ENCODE data around the gene KLHL21. TPM values are rescaled to one million over a fixed set of nuclear protein-coding genes. Genes with fewer than 3 reads are reported as not detected.
"Not testable (repeated sequence)": the region's sequence is repeated elsewhere in the genome, so short reads cannot be mapped to it uniquely, and the experiment has no call there.

The KLHL21 gene
- total RNA-seq, 2 experiments from 2014 or later: 18.1 to 19.4 TPM

- Mint-ChIP-seq H3K27me3 (no peaks in the 10 kb centered on the region), H3K27ac (peak overlapping the region; percentile 97), H3K9me3 (no peaks in the 10 kb centered on the region), H3K4me3 (peak overlapping the region; percentile 75), H3K4me1 (ENCODE audit: low read depth) (peaks cover 15% of the 10 kb centered on the region), H3K36me3 (peaks cover 20% of the 10 kb centered on the region)
- ChIA-PET CTCF (interaction anchor here (0.7 to 1.6 kb wide), 7 partner anchors 8 to 466 kb away, joined by 3 to 6 read pairs (median 3); partner anchors contain the start of genes NOL9, TAS1R1 and THAP3), POLR2A (interaction anchor here (0.7 to 3.8 kb wide), 10 partner anchors 8 to 181 kb away, joined by 3 to 26 read pairs (median 4); partner anchors contain the start of genes CAMTA1, DNAJC11, NOL9 and PHF13)
- peak; percentile 50 for DNase-seq
- intact Hi-C loops (cut with micrococcal nuclease): loop anchor here (1.0 to 5.0 kb wide), 6 partner anchors 9 to 612 kb away; partner anchors contain the start of genes DNAJC11, NPHP4 and PHF13
Measured at GRCh38 chr1:6603915-6604558, 1.4 kb upstream of the KLHL21 start.

- Mint-ChIP-seq H3K36me3 (peaks cover 25% of the 10 kb centered on the region), H3K27ac (peak overlapping the region; percentile 97), H3K27me3 (no peaks in the 10 kb centered on the region), H3K4me3 (peak overlapping the region; percentile 75), H3K9me3 (no peaks in the 10 kb centered on the region), H3K4me1 (ENCODE audit: low read depth) (peaks cover 20% of the 10 kb centered on the region)
- intact Hi-C loops (cut with micrococcal nuclease): loop anchor here (1.0 to 5.0 kb wide), 6 partner anchors 10 to 611 kb away; partner anchors contain the start of genes DNAJC11, NPHP4 and PHF13
- POLR2A ChIA-PET: interaction anchor here (0.7 to 3.8 kb wide), 10 partner anchors 9 to 182 kb away, joined by 3 to 26 read pairs (median 6); partner anchors contain the start of genes CAMTA1, DNAJC11, NOL9 and PHF13
- CTCF ChIA-PET: interaction anchor here (0.9 to 1.7 kb wide), 4 partner anchors 9 to 467 kb away, joined by 3 to 4 read pairs (median 3); partner anchors contain the start of gene PHF13
- peak; percentile 71 for DNase-seq
Measured at GRCh38 chr1:6603238-6603914, 707 bp upstream of the KLHL21 start.

GRCh38 chr1:6601923-6602668 lies 573 bp downstream of the KLHL21 start:
- Mint-ChIP-seq H3K4me1 (ENCODE audit: low read depth) (peaks cover 26% of the 10 kb centered on the region), H3K4me3 (peak overlapping the region; percentile 91), H3K9me3 (no peaks in the 10 kb centered on the region), H3K27me3 (no peaks in the 10 kb centered on the region), H3K27ac (peak overlapping the region; percentile 95), H3K36me3 (peaks cover 31% of the 10 kb centered on the region)
- peak; percentile 43 for DNase-seq
- intact Hi-C loops (cut with micrococcal nuclease): loop anchor here (1.0 to 5.0 kb wide), 9 partner anchors 23 to 610 kb away; partner anchors contain the start of genes CAMTA1, DNAJC11, NOL9 and NPHP4
- CTCF ChIA-PET: interaction anchor here (0.6 to 3.1 kb wide), 8 partner anchors 10 to 376 kb away, joined by 3 to 20 read pairs (median 4); partner anchors contain the start of genes NOL9, PHF13 and TAS1R1
- POLR2A ChIA-PET: interaction anchor here (0.6 to 3.8 kb wide), 12 partner anchors 10 to 436 kb away, joined by 3 to 26 read pairs (median 6); partner anchors contain the start of genes DNAJC11, NOL9, PHF13 and THAP3

- ChIA-PET CTCF (interaction anchor here (0.6 to 3.1 kb wide), 10 partner anchors 8 to 115 kb away, joined by 3 to 20 read pairs (median 3); partner anchors contain the start of genes NOL9, PHF13 and TAS1R1), POLR2A (interaction anchor here (0.6 to 3.8 kb wide), 12 partner anchors 11 to 183 kb away, joined by 3 to 26 read pairs (median 4); partner anchors contain the start of genes NOL9, PHF13 and THAP3)
- H3K4me1 Mint-ChIP-seq (ENCODE audit: low read depth): peaks cover 32% of the 10 kb centered on the region
- H3K4me3 Mint-ChIP-seq: peak overlapping the region; percentile 91
- peak overlapping the region; percentile 95 for H3K27ac Mint-ChIP-seq
- no peaks in the 10 kb centered on the region for H3K27me3 Mint-ChIP-seq
- no peaks in the 10 kb centered on the region for H3K9me3 Mint-ChIP-seq
- peak; percentile 94 for DNase-seq
- peaks cover 34% of the 10 kb centered on the region for H3K36me3 Mint-ChIP-seq
- intact Hi-C loops (cut with micrococcal nuclease): loop anchor here (1.0 to 5.0 kb wide), 8 partner anchors 22 to 609 kb away; partner anchors contain the start of genes CAMTA1, DNAJC11, NOL9 and NPHP4
Measured at GRCh38 chr1:6601049-6601922, 1.4 kb downstream of the KLHL21 start.

- Mint-ChIP-seq H3K9me3 (no peaks in the 10 kb centered on the region), H3K27me3 (no peaks in the 10 kb centered on the region), H3K27ac (peak overlapping the region; percentile 95), H3K4me1 (ENCODE audit: low read depth) (peaks cover 40% of the 10 kb centered on the region), H3K36me3 (peaks cover 39% of the 10 kb centered on the region), H3K4me3 (peak overlapping the region; percentile 91)
- ChIA-PET POLR2A (interaction anchor here (0.6 to 2.7 kb wide), 6 partner anchors 16 to 47 kb away, joined by 3 to 9 read pairs (median 6); partner anchors contain the start of genes NOL9, THAP3 and ZBTB48), CTCF (interaction anchor here (0.6 to 3.1 kb wide), 9 partner anchors 9 to 48 kb away, joined by 3 to 20 read pairs (median 3); partner anchors contain the start of genes NOL9, TAS1R1 and ZBTB48)
- intact Hi-C loops (cut with micrococcal nuclease): loop anchor here (1.0 to 5.0 kb wide), 8 partner anchors 21 to 608 kb away; partner anchors contain the start of genes CAMTA1, DNAJC11, NOL9 and NPHP4
- no peak for DNase-seq
Measured at GRCh38 chr1:6600410-6601048, 2.1 kb downstream of the KLHL21 start.

- intact Hi-C loops (cut with micrococcal nuclease): loop anchor here (2.0 to 5.0 kb wide), 5 partner anchors 13 to 608 kb away; partner anchors contain the start of genes DNAJC11, NPHP4 and PHF13
- H3K27me3 Mint-ChIP-seq, DNase-seq, H3K9me3 Mint-ChIP-seq: not testable (repeated sequence)
- Mint-ChIP-seq H3K4me3 (peak overlapping the region; percentile 91), H3K27ac (peak overlapping the region; percentile 95), H3K4me1 (ENCODE audit: low read depth) (peaks cover 40% of the 10 kb centered on the region), H3K36me3 (peaks cover 45% of the 10 kb centered on the region)
- CTCF ChIA-PET: interaction anchor here (0.8 to 3.1 kb wide), 7 partner anchors 12 to 48 kb away, joined by 3 to 20 read pairs (median 3); partner anchors contain the start of genes NOL9, TAS1R1 and ZBTB48
- POLR2A ChIA-PET: interaction anchor here (0.9 to 2.0 kb wide), 5 partner anchors 16 to 46 kb away, joined by 3 to 9 read pairs (median 5); partner anchors contain the start of genes NOL9, THAP3 and ZBTB48
Measured at GRCh38 chr1:6599991-6600390, 2.7 kb downstream of the KLHL21 start.

- ChIA-PET POLR2A (interaction anchor here (0.8 to 1.7 kb wide), 4 partner anchors 18 to 45 kb away, joined by 3 to 9 read pairs (median 4); partner anchors contain the start of genes NOL9, TAS1R1, THAP3 and ZBTB48), CTCF (interaction anchor here (0.8 to 3.1 kb wide), 7 partner anchors 18 to 49 kb away, joined by 3 to 20 read pairs (median 3); partner anchors contain the start of genes NOL9, TAS1R1 and ZBTB48)
- H3K27me3 Mint-ChIP-seq: no peaks in the 10 kb centered on the region
- no peaks in the 10 kb centered on the region for H3K9me3 Mint-ChIP-seq
- DNase-seq: peak; percentile 79
- H3K4me3 Mint-ChIP-seq: peak overlapping the region; percentile 91
- peaks cover 47% of the 10 kb centered on the region for H3K36me3 Mint-ChIP-seq
- intact Hi-C loops (cut with micrococcal nuclease): loop anchor here (2.0 kb wide), 1 partner anchor 13 kb away; the partner anchor contains the start of gene PHF13
- H3K4me1 Mint-ChIP-seq (ENCODE audit: low read depth): peaks cover 39% of the 10 kb centered on the region
- peak overlapping the region; percentile 95 for H3K27ac Mint-ChIP-seq
Measured at GRCh38 chr1:6599141-6599975, 3.3 kb downstream of the KLHL21 start.

GRCh38 chr1:6597777-6598131 lies 4.9 kb downstream of the KLHL21 start:
- Mint-ChIP-seq H3K27me3 (no peaks in the 10 kb centered on the region), H3K36me3 (peaks cover 52% of the 10 kb centered on the region), H3K9me3 (no peaks in the 10 kb centered on the region), H3K27ac (no peak overlapping the region), H3K4me1 (ENCODE audit: low read depth) (peaks cover 31% of the 10 kb centered on the region), H3K4me3 (no peak overlapping the region)
- intact Hi-C loops (cut with micrococcal nuclease): loop anchor here (2.0 kb wide), 1 partner anchor 15 kb away; the partner anchor contains the start of gene PHF13
- DNase-seq: no peak
- ChIA-PET POLR2A (no interaction called here), CTCF (interaction anchor here (0.7 kb wide), 1 partner anchor 15 kb away, joined by 4 read pairs; no protein-coding TSS in a partner anchor)

Measured in activated CD4-positive, alpha-beta memory T cell treated with anti-CD3 and anti-CD28 coated beads for 36 hours (primary cell).